Activated naive CD4-positive, alpha-beta T cell treated with anti-CD3 and anti-CD28 coated beads for 36 hours (primary cell): ENCODE measurements around the gene SAMMSON. TPM values are rescaled to one million over a fixed set of nuclear protein-coding genes. Genes with fewer than 3 reads are reported as not detected.

Source experiments
- CTCF ChIA-PET: fragments of 350-600 bp; sonication (Branson Sonifier 250); formaldehyde crosslinking; loops from one replicate; lab custom pipeline; 2021; ENCODE audit warnings: antibody characterized with exemption; lab: Charles Lee
- DNase-seq: peaks from one replicate; pipeline ENCODE4 v3.0.0-alpha.2; 2020
- H3K27ac Mint-ChIP-seq: one replicate; pipeline ENCODE4 v1.8.0; 2021; ENCODE audit warnings: mild to moderate bottlenecking, mixed read lengths
- H3K27me3 Mint-ChIP-seq: one replicate; pipeline ENCODE4 v1.8.0; 2021; ENCODE audit warnings: low read depth, mixed read lengths
- H3K36me3 Mint-ChIP-seq: one replicate; pipeline ENCODE4 v1.8.0; 2021; ENCODE audit warnings: low read depth, mixed read lengths
- H3K4me1 Mint-ChIP-seq: one replicate; pipeline ENCODE4 v1.8.0; 2021; ENCODE audit warnings: low read depth, mixed read lengths
- H3K4me3 Mint-ChIP-seq: one replicate; pipeline ENCODE4 v1.8.0; 2021; ENCODE audit warnings: mild to moderate bottlenecking, moderate library complexity, mixed read lengths
- H3K9me3 Mint-ChIP-seq: one replicate; pipeline ENCODE4 v1.8.0; 2021; ENCODE audit warnings: mixed read lengths
- intact Hi-C: fragments of 100-400 bp; cut with micrococcal nuclease; formaldehyde crosslinking; loops from one replicate; pipeline ENCODE4 v1.15.1; 2023
- total RNA-seq, 2 experiments: library from RNA; stranded (reverse); gene quantifications; one replicate each; pipeline ENCODE4 v1.2.3, GENCODE V29; 2021

SAMMSON gene
- total RNA-seq, 2 experiments from 2014 or later: not detected

DNA sequence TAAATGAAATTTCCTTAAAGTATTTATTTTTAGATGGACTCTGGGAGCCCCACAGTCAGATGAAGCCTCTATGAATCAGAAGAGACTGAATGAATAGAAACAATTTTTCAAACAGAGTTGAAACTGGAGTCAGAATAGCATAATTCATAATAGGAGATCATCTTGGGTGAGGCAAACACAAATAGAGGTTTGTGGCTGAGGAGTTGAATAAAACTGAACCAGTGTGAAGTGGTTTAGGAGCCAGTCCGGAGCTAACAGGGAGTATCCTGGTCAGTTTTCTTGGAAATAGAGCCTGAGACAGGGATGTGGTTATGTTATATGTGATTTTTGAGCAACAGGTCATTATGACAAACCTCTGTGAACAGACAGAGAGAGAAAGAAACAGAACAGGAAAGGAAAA lies 39.2 kb downstream of the SAMMSON start:
- CTCF ChIA-PET: no interaction called here
- Mint-ChIP-seq H3K27me3 (peaks cover 10% of the 10 kb centered on the region), H3K9me3 (peaks cover 3% of the 10 kb centered on the region), H3K27ac (no peak overlapping the region), H3K4me1 (no peaks in the 10 kb centered on the region), H3K36me3 (no peaks in the 10 kb centered on the region), H3K4me3 (no peak overlapping the region)
- no peak for DNase-seq
- intact Hi-C loops: no loop called here

- no peak overlapping the region for H3K27ac Mint-ChIP-seq
These were observed 40.9 kb downstream of the SAMMSON start for GRCh38 chr3:70040386-70040785.

GRCh38 chr3:70042641-70043040 lies 43.1 kb downstream of the SAMMSON start:
- no peak overlapping the region for H3K4me3 Mint-ChIP-seq

More at GRCh38 chr3:70040386-70040785, 40.9 kb downstream of the SAMMSON start:
- Mint-ChIP-seq H3K27me3 (peaks cover 14% of the 10 kb centered on the region), H3K4me1 (no peaks in the 10 kb centered on the region), H3K36me3 (no peaks in the 10 kb centered on the region), H3K9me3 (peaks cover 3% of the 10 kb centered on the region), H3K4me3 (no peak overlapping the region)
- intact Hi-C loops: no loop called here
- CTCF ChIA-PET: no interaction called here
- DNase-seq: no peak

GRCh38 chr3:70049761-70050160 lies 50.2 kb downstream of the SAMMSON start:
- Mint-ChIP-seq H3K9me3 (no peaks in the 10 kb centered on the region), H3K27ac (no peak overlapping the region), H3K4me1 (no peaks in the 10 kb centered on the region), H3K27me3 (peaks cover 16% of the 10 kb centered on the region), H3K4me3 (no peak overlapping the region), H3K36me3 (no peaks in the 10 kb centered on the region)
- DNase-seq: no peak
- intact Hi-C loops: no loop called here
- CTCF ChIA-PET: no interaction called here

More at GRCh38 chr3:70042641-70043040, 43.1 kb downstream of the SAMMSON start:
- no peak for DNase-seq
- H3K9me3 Mint-ChIP-seq: peaks cover 3% of the 10 kb centered on the region
- no peaks in the 10 kb centered on the region for H3K36me3 Mint-ChIP-seq
- H3K27me3 Mint-ChIP-seq: peaks cover 11% of the 10 kb centered on the region
- H3K4me1 Mint-ChIP-seq: no peaks in the 10 kb centered on the region
- intact Hi-C loops: no loop called here
- no peak overlapping the region for H3K27ac Mint-ChIP-seq
- CTCF ChIA-PET: no interaction called here

DNA sequence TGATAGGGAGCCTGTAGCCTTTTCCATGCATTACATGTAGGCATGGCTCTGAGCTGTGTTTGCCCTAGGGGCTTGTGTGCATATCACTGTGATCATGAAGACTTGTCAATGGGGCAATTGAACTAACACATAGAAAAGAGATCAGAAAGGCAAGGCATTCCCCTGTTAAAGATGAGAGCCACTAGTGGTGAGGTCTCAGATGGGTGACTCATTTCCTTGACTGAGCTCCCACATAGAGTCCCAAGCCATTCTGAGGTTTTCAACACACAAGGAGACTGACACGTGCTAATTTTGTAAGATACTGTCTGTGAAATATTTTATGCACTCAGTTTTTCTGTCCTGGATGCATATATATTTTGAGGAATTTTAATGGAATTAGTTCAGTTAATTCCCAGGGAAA lies 53.8 kb downstream of the SAMMSON start:
- CTCF ChIA-PET: interaction anchor here (0.6 to 1.5 kb wide), 2 partner anchors 11 to 1623 kb away, joined by 3 to 4 read pairs; no protein-coding TSS in a partner anchor
- Mint-ChIP-seq H3K27ac (no peak overlapping the region), H3K4me3 (no peak overlapping the region), H3K4me1 (no peaks in the 10 kb centered on the region), H3K36me3 (no peaks in the 10 kb centered on the region), H3K9me3 (no peaks in the 10 kb centered on the region), H3K27me3 (peaks cover 22% of the 10 kb centered on the region)
- intact Hi-C loops: no loop called here
- DNase-seq: no peak

DNA sequence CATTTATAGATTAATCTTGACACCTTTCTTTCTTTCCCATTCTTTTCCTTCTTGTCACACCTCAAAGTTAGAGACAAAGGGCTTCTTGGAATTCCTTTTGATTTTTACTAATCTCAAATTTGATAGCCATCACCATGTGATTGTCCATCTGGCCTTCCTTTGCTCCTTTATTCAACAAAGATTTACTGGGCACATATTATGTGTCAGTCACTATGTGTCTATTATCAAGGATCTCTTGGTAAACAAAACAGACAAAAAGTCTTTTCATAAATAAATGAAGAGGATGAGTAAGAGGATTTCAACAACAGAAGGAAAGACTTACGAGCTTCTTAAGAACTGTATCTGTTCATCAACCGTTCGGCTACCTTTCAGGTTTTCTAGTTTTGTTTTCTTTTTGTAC lies 56.5 kb downstream of the SAMMSON start:
- CTCF ChIA-PET: interaction anchor here (0.6 to 0.8 kb wide), 2 partner anchors 34 to 615 kb away, joined by 3 read pairs; no protein-coding TSS in a partner anchor
- peaks cover 14% of the 10 kb centered on the region for H3K27me3 Mint-ChIP-seq
- H3K27ac Mint-ChIP-seq: no peak overlapping the region
- intact Hi-C loops: no loop called here
- no peaks in the 10 kb centered on the region for H3K36me3 Mint-ChIP-seq
- no peak for DNase-seq
- no peaks in the 10 kb centered on the region for H3K4me1 Mint-ChIP-seq
- no peaks in the 10 kb centered on the region for H3K9me3 Mint-ChIP-seq
- no peak overlapping the region for H3K4me3 Mint-ChIP-seq

DNA sequence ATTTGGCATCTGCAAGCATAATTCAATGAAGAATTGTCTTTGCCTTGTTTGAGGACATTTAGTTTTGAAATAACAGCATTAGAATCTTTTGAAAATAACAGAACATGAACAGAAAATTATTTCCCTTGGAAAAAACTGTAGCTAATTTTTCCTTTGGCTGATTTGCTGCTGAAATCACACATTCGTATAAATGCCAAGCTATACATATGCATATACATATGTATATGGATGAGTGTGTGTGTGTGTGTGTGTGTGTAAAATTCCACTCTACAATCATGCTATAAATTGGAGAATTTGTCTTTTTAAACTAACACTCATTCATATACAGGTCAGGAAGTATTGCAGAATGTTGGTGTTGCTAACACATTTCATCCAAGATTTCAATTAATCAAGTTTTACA lies 57.9 kb downstream of the SAMMSON start:
- Mint-ChIP-seq H3K27ac (no peak overlapping the region), H3K9me3 (no peaks in the 10 kb centered on the region), H3K4me1 (no peaks in the 10 kb centered on the region), H3K36me3 (no peaks in the 10 kb centered on the region), H3K4me3 (no peak overlapping the region), H3K27me3 (peaks cover 11% of the 10 kb centered on the region)
- CTCF ChIA-PET: interaction anchor here (0.8 kb wide), 1 partner anchor 18 kb away, joined by 3 read pairs; no protein-coding TSS in a partner anchor
- intact Hi-C loops: no loop called here
- DNase-seq: no peak

DNA sequence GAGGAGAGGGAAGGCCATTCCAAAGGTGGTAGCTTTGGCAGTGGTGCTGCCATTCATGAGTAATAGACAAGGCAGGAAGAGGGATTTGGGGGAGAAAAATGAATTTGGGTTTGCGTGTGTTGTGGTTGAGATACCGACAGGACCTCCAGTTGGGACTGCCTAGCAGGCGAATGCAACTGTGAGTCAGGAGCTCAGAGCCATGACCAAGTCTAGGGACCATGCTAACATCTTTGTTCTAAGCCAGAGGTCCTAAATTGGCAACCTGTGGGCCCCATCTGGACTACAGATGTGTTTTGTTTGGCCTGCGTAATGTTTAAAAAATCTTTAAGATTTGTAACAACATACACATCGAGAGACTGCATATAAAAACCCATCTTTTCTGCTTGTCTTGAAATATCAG lies 61.6 kb downstream of the SAMMSON start:
- DNase-seq: no peak
- Mint-ChIP-seq H3K4me1 (no peaks in the 10 kb centered on the region), H3K27me3 (peaks cover 5% of the 10 kb centered on the region), H3K9me3 (no peaks in the 10 kb centered on the region), H3K4me3 (no peak overlapping the region), H3K27ac (no peak overlapping the region), H3K36me3 (no peaks in the 10 kb centered on the region)
- intact Hi-C loops: loop anchor here (10.0 kb wide), 1 partner anchor 1594 kb away; no protein-coding TSS in a partner anchor
- CTCF ChIA-PET: no interaction called here

GRCh38 chr3:70064194-70064779 lies 64.8 kb downstream of the SAMMSON start:
- Mint-ChIP-seq H3K27me3 (peaks cover 15% of the 10 kb centered on the region), H3K36me3 (no peaks in the 10 kb centered on the region), H3K4me3 (no peak overlapping the region), H3K27ac (no peak overlapping the region), H3K9me3 (no peaks in the 10 kb centered on the region), H3K4me1 (no peaks in the 10 kb centered on the region)
- CTCF ChIA-PET: interaction anchor here (0.5 to 1.6 kb wide), 10 partner anchors 9 to 1999 kb away, joined by 3 to 7 read pairs (median 3); no protein-coding TSS in a partner anchor
- DNase-seq: peak; percentile 26
- intact Hi-C loops: loop anchor here (1.0 to 10.0 kb wide), 2 partner anchors 295 to 1591 kb away; no protein-coding TSS in a partner anchor

GRCh38 chr3:70065696-70066253 lies 66.2 kb downstream of the SAMMSON start:
- H3K27me3 Mint-ChIP-seq: peaks cover 19% of the 10 kb centered on the region
- no peak overlapping the region for H3K4me3 Mint-ChIP-seq
- CTCF ChIA-PET: interaction anchor here (0.6 kb wide), 1 partner anchor 550 kb away, joined by 3 read pairs; no protein-coding TSS in a partner anchor
- no peaks in the 10 kb centered on the region for H3K36me3 Mint-ChIP-seq
- intact Hi-C loops: loop anchor here (10.0 kb wide), 1 partner anchor 1589 kb away; no protein-coding TSS in a partner anchor
- no peaks in the 10 kb centered on the region for H3K9me3 Mint-ChIP-seq
- H3K4me1 Mint-ChIP-seq: no peaks in the 10 kb centered on the region
- no peak overlapping the region for H3K27ac Mint-ChIP-seq
- DNase-seq: no peak

DNA sequence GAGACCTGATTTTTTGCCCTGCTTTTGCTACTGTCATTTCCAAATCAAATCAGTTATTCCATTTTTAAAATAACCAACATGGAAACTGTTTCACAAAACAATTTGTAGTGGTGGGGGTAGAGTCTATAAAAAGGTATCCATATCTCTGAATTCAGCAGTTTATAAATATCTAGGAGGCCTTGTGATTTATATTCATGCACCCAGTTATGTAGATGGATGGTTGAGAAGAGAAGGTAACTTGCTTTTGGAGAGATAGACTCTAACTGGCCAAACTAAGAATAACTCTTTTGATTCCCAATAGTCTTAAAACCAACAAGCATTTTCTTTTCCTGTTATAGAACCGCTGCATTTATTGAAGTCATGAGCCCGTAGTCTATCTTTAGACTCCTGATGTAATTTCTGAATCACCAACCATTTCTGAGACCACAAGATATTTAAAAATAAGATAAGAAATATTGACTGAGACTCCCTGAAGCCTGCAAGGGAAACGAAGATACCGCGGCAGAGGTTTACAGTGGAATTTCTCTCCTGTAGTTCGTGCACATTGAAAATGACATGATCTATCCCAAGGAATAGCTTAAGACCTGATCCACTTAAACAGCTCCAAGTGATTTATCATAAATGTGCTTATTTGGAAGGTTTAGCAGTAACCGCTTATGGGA lies 68.5 kb downstream of the SAMMSON start:
- no peak for DNase-seq
- Mint-ChIP-seq H3K27me3 (peaks cover 31% of the 10 kb centered on the region), H3K36me3 (no peaks in the 10 kb centered on the region), H3K4me3 (no peak overlapping the region), H3K27ac (no peak overlapping the region), H3K4me1 (no peaks in the 10 kb centered on the region), H3K9me3 (no peaks in the 10 kb centered on the region)
- intact Hi-C loops: loop anchor here (10.0 kb wide), 1 partner anchor 1587 kb away; no protein-coding TSS in a partner anchor
- CTCF ChIA-PET: no interaction called here

- Mint-ChIP-seq H3K36me3 (no peaks in the 10 kb centered on the region), H3K9me3 (no peaks in the 10 kb centered on the region), H3K4me1 (no peaks in the 10 kb centered on the region), H3K27me3 (peaks cover 32% of the 10 kb centered on the region), H3K27ac (no peak overlapping the region), H3K4me3 (no peak overlapping the region)
- no peak for DNase-seq
- intact Hi-C loops: loop anchor here (10.0 kb wide), 1 partner anchor 1585 kb away; no protein-coding TSS in a partner anchor
- CTCF ChIA-PET: no interaction called here
These were observed 70.0 kb downstream of the SAMMSON start for GRCh38 chr3:70069557-70069956.
